H9 (cell line): ENCODE data around the gene TBXAS1. TPM values are rescaled to one million over a fixed set of nuclear protein-coding genes. Genes with fewer than 3 reads are reported as not detected.

Experiments
- DNase-seq: peaks from one replicate; pipeline ENCODE4 v3.0.0-alpha.2; 2017
- H2AFZ ChIP-seq: one replicate; pipeline ENCODE4 v1.6.1; 2013; ENCODE audit warnings: mild to moderate bottlenecking, low read length, control low read depth, moderate library complexity
- H2AK5ac ChIP-seq: 2 replicates; pipeline ENCODE4 v1.6.1; 2013; ENCODE audit warnings: low read length, control low read depth, mixed read lengths; ENCODE audit not compliant: insufficient read length
- H2BK120ac ChIP-seq: one replicate; pipeline ENCODE4 v1.6.1; 2013; ENCODE audit warnings: low read depth, mild to moderate bottlenecking, low read length, control low read depth, inconsistent platforms; ENCODE audit not compliant: poor library complexity, severe bottlenecking
- H2BK12ac ChIP-seq: 2 replicates; pipeline ENCODE4 v1.6.1; 2013; ENCODE audit warnings: low read length, control low read depth, mixed read lengths, low read depth; ENCODE audit not compliant: insufficient read length
- H2BK15ac ChIP-seq: 2 replicates; pipeline ENCODE4 v1.6.1; 2013; ENCODE audit warnings: low read depth, low read length, control low read depth
- H2BK20ac ChIP-seq: one replicate; pipeline ENCODE4 v1.6.1; 2013; ENCODE audit warnings: low read depth, mild to moderate bottlenecking, low read length, control low read depth, inconsistent platforms; ENCODE audit not compliant: poor library complexity, severe bottlenecking
- H2BK5ac ChIP-seq: 2 replicates; pipeline ENCODE4 v1.6.1; 2013; ENCODE audit warnings: low read length, control low read depth, mixed read lengths; ENCODE audit not compliant: insufficient read length
- H3K14ac ChIP-seq: 2 replicates; pipeline ENCODE4 v1.6.1; 2013; ENCODE audit warnings: low read length, control low read depth; ENCODE audit not compliant: insufficient read depth
- H3K18ac ChIP-seq: 2 replicates; pipeline ENCODE4 v1.6.1; 2013; ENCODE audit warnings: low read depth, mild to moderate bottlenecking, mixed read lengths, low read length, control low read depth; ENCODE audit not compliant: insufficient read length
- H3K23ac ChIP-seq: 2 replicates; pipeline ENCODE4 v1.6.1; 2013; ENCODE audit warnings: low read length, control low read depth, mixed read lengths, low read depth; ENCODE audit not compliant: insufficient read length
- H3K23me2 ChIP-seq: 2 replicates; pipeline ENCODE4 v1.6.1; 2013; ENCODE audit warnings: low read depth, mild to moderate bottlenecking, mixed read lengths, low read length, control low read depth; ENCODE audit not compliant: insufficient read length, poor library complexity, severe bottlenecking
- H3K27ac ChIP-seq: 2 replicates; pipeline ENCODE4 v1.5.1; 2013; ENCODE audit warnings: low read length, control low read depth, mixed read lengths, low read depth; ENCODE audit not compliant: insufficient read length
- H3K27me3 ChIP-seq: 2 replicates; pipeline ENCODE4 v1.6.1; 2013; ENCODE audit warnings: low read length, control low read depth, inconsistent platforms; ENCODE audit not compliant: insufficient read depth
- H3K4ac ChIP-seq: 2 replicates; pipeline ENCODE4 v1.6.1; 2013; ENCODE audit warnings: low read depth, mild to moderate bottlenecking, control low read depth, inconsistent platforms, low read length, moderate library complexity
- H3K4me1 ChIP-seq: 2 replicates; pipeline ENCODE4 v1.6.1; 2013; ENCODE audit warnings: low read length, control low read depth, inconsistent platforms; ENCODE audit not compliant: insufficient read depth
- H3K4me2 ChIP-seq: 2 replicates; pipeline ENCODE4 v1.6.1; 2013; ENCODE audit warnings: low read length, control low read depth, mixed read lengths; ENCODE audit not compliant: insufficient read length, insufficient read depth
- H3K56ac ChIP-seq: 2 replicates; pipeline ENCODE4 v1.6.1; 2013; ENCODE audit warnings: low read depth, mild to moderate bottlenecking, mixed read lengths, low read length, control low read depth; ENCODE audit not compliant: insufficient read length
- H3K79me1 ChIP-seq: 2 replicates; pipeline ENCODE4 v1.6.1; 2013; ENCODE audit warnings: low read depth, mild to moderate bottlenecking, moderate library complexity, low read length, control low read depth, inconsistent platforms; ENCODE audit not compliant: insufficient read depth, poor library complexity, severe bottlenecking
- H3K79me2 ChIP-seq: 2 replicates; pipeline ENCODE4 v1.6.1; 2013; ENCODE audit warnings: low read length, control low read depth, inconsistent platforms; ENCODE audit not compliant: insufficient read depth
- H3K9ac ChIP-seq: 2 replicates; pipeline ENCODE4 v1.6.1; 2013; ENCODE audit warnings: low read length, control low read depth, mixed read lengths; ENCODE audit not compliant: insufficient read length; ENCODE audit errors: extremely low read depth
- H3K9me3 ChIP-seq: one replicate; pipeline ENCODE4 v1.6.1; 2013; ENCODE audit warnings: low read depth, low read length, inconsistent platforms; ENCODE audit not compliant: control insufficient read depth
- H3T11ph ChIP-seq: one replicate; pipeline ENCODE4 v1.6.1; 2013; ENCODE audit warnings: mild to moderate bottlenecking, low read length, control low read depth, inconsistent platforms
- H4K20me1 ChIP-seq: one replicate; pipeline ENCODE4 v1.6.1; 2013; ENCODE audit not compliant: control insufficient read depth, insufficient read length, insufficient read depth
- H4K5ac ChIP-seq: 2 replicates; pipeline ENCODE4 v1.6.1; 2013; ENCODE audit warnings: low read depth, mild to moderate bottlenecking, mixed read lengths, low read length, control low read depth; ENCODE audit not compliant: insufficient read length
- H4K8ac ChIP-seq: replicated peaks from 2 replicates; pipeline ENCODE4 v1.6.1; 2013; ENCODE audit warnings: low read length, control low read depth, mixed read lengths, low read depth; ENCODE audit not compliant: insufficient read length
- H4K91ac ChIP-seq: 2 replicates; pipeline ENCODE4 v1.6.1; 2013; ENCODE audit warnings: low read depth, mild to moderate bottlenecking, moderate library complexity, mixed read lengths, low read length, control low read depth; ENCODE audit not compliant: insufficient read length
- H3K27ac Mint-ChIP-seq, 3 experiments: 2 replicates in 2 of 3; 3 replicates in 1 of 3; pipeline ENCODE4 v1.8.0; 2020 to 2021; ENCODE audit warnings: mixed read lengths in 3 of 3, mild to moderate bottlenecking in 1 of 3, moderate library complexity in 1 of 3
- H3K27me3 Mint-ChIP-seq: 2 replicates; pipeline ENCODE4 v1.8.0; 2021; ENCODE audit warnings: low read depth, mild to moderate bottlenecking, moderate library complexity, mixed read lengths
- H3K36me3 Mint-ChIP-seq, 3 experiments: 2 replicates in 2 of 3; 3 replicates in 1 of 3; pipeline ENCODE4 v1.8.0; 2020 to 2021; ENCODE audit warnings: low read depth in 3 of 3, mixed read lengths in 3 of 3; ENCODE audit not compliant: insufficient read depth in 1 of 3
- H3K4me1 Mint-ChIP-seq, 2 experiments: 2 replicates each; pipeline ENCODE4 v1.8.0; 2020; ENCODE audit warnings: mixed read lengths in 2 of 2
- H3K4me3 Mint-ChIP-seq, 2 experiments: 2 replicates in 1 of 2; 3 replicates in 1 of 2; pipeline ENCODE4 v1.8.0; 2020 to 2021; ENCODE audit warnings: mild to moderate bottlenecking in 2 of 2, mixed read lengths in 2 of 2, moderate library complexity in 1 of 2
- H3K9me3 Mint-ChIP-seq, 2 experiments: 2 replicates in 1 of 2; 3 replicates in 1 of 2; pipeline ENCODE4 v1.8.0; 2020; ENCODE audit warnings: mild to moderate bottlenecking in 2 of 2, mixed read lengths in 2 of 2, moderate library complexity in 1 of 2
- total RNA-seq: library from RNA; stranded (reverse); gene quantifications from 2 replicates; pipeline ENCODE4 v1.2.1, GENCODE V29; 2021
- TF ChIP-seq, protein P1 (sequence below): fragments of 200-600 bp; sonication (generic); conservative IDR thresholded peaks from 3 replicates; pipeline ENCODE4 v1.8.0; 2021; ENCODE audit warnings: antibody characterized with exemption, mild to moderate bottlenecking

TBXAS1 gene
- total RNA-seq, 1 experiment from 2014 or later: 0.39 TPM

DNA sequence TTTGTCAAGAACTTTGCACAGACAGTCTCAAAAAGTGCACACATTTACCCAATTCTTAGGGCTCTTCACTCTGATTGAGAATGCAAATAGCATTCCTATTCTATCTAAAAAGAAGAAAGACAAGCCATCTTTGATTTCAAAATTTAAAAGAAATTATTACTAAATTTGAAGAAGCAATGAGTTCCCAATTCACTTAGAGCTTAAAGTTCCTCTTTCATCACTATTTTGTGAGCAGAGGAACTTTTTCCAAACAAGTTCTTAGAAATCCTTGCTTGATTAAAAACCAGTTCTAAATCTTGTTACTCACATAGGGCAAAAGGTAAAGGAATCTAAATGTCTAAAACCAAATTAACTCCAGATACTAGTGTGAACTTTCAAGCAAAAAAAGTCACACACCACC, 56.4 kb downstream of the TBXAS1 start:
- Histone ChIP-seq H2BK5ac (no peak overlapping the region), H3K56ac (no peak overlapping the region), H3K27ac (no peak overlapping the region), H2BK20ac (no peak overlapping the region), H2BK15ac (no peak overlapping the region), H3K4ac (no peak overlapping the region), H4K8ac (no peak overlapping the region), H2BK12ac (no peak overlapping the region), H3K4me2 (no peak overlapping the region), H3K79me1 (no peaks in the 10 kb centered on the region), H4K5ac (no peak overlapping the region), H3K18ac (no peak overlapping the region), H2BK120ac (no peak overlapping the region), H4K91ac (no peak overlapping the region), H3K14ac (no peak overlapping the region), H2AFZ (no peak overlapping the region), H3K79me2 (no peaks in the 10 kb centered on the region), H2AK5ac (no peak overlapping the region), H3K23ac (no peak overlapping the region), H3K9ac (no peak overlapping the region), H3K27me3 (no peaks in the 10 kb centered on the region), H3K23me2 (no peaks in the 10 kb centered on the region), H4K20me1 (no peaks in the 10 kb centered on the region), H3K4me1 (no peaks in the 10 kb centered on the region), H3K9me3 (no peaks in the 10 kb centered on the region), H3T11ph (no peak overlapping the region)
- H3K4me1 Mint-ChIP-seq: no peaks in the 10 kb centered on the region
- H3K4me3 Mint-ChIP-seq: no peak overlapping the region
- TF ChIP-seq, protein P1, sequence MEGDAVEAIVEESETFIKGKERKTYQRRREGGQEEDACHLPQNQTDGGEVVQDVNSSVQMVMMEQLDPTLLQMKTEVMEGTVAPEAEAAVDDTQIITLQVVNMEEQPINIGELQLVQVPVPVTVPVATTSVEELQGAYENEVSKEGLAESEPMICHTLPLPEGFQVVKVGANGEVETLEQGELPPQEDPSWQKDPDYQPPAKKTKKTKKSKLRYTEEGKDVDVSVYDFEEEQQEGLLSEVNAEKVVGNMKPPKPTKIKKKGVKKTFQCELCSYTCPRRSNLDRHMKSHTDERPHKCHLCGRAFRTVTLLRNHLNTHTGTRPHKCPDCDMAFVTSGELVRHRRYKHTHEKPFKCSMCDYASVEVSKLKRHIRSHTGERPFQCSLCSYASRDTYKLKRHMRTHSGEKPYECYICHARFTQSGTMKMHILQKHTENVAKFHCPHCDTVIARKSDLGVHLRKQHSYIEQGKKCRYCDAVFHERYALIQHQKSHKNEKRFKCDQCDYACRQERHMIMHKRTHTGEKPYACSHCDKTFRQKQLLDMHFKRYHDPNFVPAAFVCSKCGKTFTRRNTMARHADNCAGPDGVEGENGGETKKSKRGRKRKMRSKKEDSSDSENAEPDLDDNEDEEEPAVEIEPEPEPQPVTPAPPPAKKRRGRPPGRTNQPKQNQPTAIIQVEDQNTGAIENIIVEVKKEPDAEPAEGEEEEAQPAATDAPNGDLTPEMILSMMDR: no peak
- no peaks in the 10 kb centered on the region; the same call in 1 of the 2 replicates for H3K27me3 Mint-ChIP-seq
- no peak for DNase-seq
- H3K36me3 Mint-ChIP-seq: no peaks in the 10 kb centered on the region
- H3K27ac Mint-ChIP-seq: no peak overlapping the region
- H3K9me3 Mint-ChIP-seq: peaks cover 0 to 1% of the 10 kb centered on the region in 2 experiments; a peak in 2 of 5 replicates
